KMS-11 (cell line): ENCODE data around the gene TWSG1.

Experiments used
- H2AFZ ChIP-seq: fragments of 200-600 bp; sonication (generic); 2 replicates; pipeline ENCODE4 v1.6.1; 2016; ENCODE audit warnings: antibody characterized with exemption, mixed run types, low read depth
- H3K27ac ChIP-seq: fragments of 200-600 bp; sonication (generic); 2 replicates; pipeline ENCODE4 v1.6.1; 2016; ENCODE audit warnings: mild to moderate bottlenecking, mixed run types
- H3K27me3 ChIP-seq: fragments of 200-600 bp; sonication (generic); 2 replicates; pipeline ENCODE4 v1.6.1; 2017; ENCODE audit warnings: mild to moderate bottlenecking, low read depth, mixed run types, moderate library complexity; ENCODE audit not compliant: insufficient read depth
- H3K36me3 ChIP-seq: fragments of 200-600 bp; sonication (generic); 2 replicates; pipeline ENCODE4 v1.6.1; 2017; ENCODE audit warnings: mild to moderate bottlenecking, mixed run types; ENCODE audit not compliant: insufficient read depth
- H3K4me1 ChIP-seq: fragments of 200-600 bp; sonication (generic); 2 replicates; pipeline ENCODE4 v1.6.1; 2016; ENCODE audit warnings: mild to moderate bottlenecking, low read depth, mixed run types; ENCODE audit not compliant: poor library complexity, severe bottlenecking
- H3K4me2 ChIP-seq: fragments of 200-600 bp; sonication (generic); 2 replicates; pipeline ENCODE4 v1.7.0; 2016; ENCODE audit warnings: mild to moderate bottlenecking, mixed run types
- H3K4me3 ChIP-seq: fragments of 200-600 bp; sonication (generic); IDR thresholded peaks from 2 replicates; pipeline ENCODE4 v1.6.1; 2017; ENCODE audit warnings: low read depth, low read length, mixed read lengths; ENCODE audit not compliant: insufficient read depth
- H3K79me2 ChIP-seq: fragments of 200-600 bp; sonication (generic); 2 replicates; pipeline ENCODE4 v1.6.1; 2016; ENCODE audit warnings: low read depth, mixed run types; ENCODE audit not compliant: insufficient read depth
- H3K9ac ChIP-seq: fragments of 200-600 bp; sonication (generic); 2 replicates; pipeline ENCODE4 v1.6.1; 2016; ENCODE audit warnings: mild to moderate bottlenecking, mixed run types
- H4K20me1 ChIP-seq: fragments of 200-600 bp; sonication (generic); 2 replicates; pipeline ENCODE4 v1.6.1; 2016; ENCODE audit warnings: mild to moderate bottlenecking, mixed run types; ENCODE audit not compliant: insufficient read depth
- TF ChIP-seq, protein P1 (sequence below): fragments of 200-600 bp; sonication (generic); conservative IDR thresholded peaks from 2 replicates; pipeline ENCODE4 v1.6.1; 2017; ENCODE audit warnings: low read depth, mild to moderate bottlenecking, antibody characterized with exemption, low read length, moderate library complexity, mixed read lengths

Gene TWSG1

DNA sequence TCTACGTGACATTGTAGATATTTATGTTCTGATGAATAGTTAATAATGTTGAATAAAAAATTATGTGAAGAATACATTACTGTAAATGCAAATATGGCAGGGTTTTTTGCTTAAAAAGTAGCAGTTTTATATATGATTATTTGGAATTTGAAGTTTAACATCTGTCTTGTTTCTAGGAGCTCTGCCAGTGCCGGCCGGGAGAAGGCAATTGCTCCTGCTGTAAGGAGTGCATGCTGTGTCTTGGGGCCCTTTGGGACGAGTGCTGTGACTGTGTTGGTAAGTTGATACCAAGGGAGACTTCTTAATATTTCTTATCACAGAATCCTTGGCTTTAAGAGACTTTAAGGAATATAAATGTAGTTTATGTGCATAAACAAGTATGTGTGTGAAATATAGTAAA, 25.2 kb downstream of the TWSG1 start:
- no peak overlapping the region for H3K27ac ChIP-seq
- H2AFZ ChIP-seq, result no peak overlapping the region
- no peaks in the 10 kb centered on the region for H3K36me3 ChIP-seq
- H3K4me3 ChIP-seq, result no peak overlapping the region
- H3K27me3 ChIP-seq, result no peaks in the 10 kb centered on the region
- TF ChIP-seq, protein P1, sequence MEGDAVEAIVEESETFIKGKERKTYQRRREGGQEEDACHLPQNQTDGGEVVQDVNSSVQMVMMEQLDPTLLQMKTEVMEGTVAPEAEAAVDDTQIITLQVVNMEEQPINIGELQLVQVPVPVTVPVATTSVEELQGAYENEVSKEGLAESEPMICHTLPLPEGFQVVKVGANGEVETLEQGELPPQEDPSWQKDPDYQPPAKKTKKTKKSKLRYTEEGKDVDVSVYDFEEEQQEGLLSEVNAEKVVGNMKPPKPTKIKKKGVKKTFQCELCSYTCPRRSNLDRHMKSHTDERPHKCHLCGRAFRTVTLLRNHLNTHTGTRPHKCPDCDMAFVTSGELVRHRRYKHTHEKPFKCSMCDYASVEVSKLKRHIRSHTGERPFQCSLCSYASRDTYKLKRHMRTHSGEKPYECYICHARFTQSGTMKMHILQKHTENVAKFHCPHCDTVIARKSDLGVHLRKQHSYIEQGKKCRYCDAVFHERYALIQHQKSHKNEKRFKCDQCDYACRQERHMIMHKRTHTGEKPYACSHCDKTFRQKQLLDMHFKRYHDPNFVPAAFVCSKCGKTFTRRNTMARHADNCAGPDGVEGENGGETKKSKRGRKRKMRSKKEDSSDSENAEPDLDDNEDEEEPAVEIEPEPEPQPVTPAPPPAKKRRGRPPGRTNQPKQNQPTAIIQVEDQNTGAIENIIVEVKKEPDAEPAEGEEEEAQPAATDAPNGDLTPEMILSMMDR, result no peak
- no peaks in the 10 kb centered on the region for H4K20me1 ChIP-seq
- H3K9ac ChIP-seq, result no peak overlapping the region
- no peaks in the 10 kb centered on the region for H3K4me1 ChIP-seq
- no peaks in the 10 kb centered on the region for H3K79me2 ChIP-seq
- H3K4me2 ChIP-seq, result no peak overlapping the region

DNA sequence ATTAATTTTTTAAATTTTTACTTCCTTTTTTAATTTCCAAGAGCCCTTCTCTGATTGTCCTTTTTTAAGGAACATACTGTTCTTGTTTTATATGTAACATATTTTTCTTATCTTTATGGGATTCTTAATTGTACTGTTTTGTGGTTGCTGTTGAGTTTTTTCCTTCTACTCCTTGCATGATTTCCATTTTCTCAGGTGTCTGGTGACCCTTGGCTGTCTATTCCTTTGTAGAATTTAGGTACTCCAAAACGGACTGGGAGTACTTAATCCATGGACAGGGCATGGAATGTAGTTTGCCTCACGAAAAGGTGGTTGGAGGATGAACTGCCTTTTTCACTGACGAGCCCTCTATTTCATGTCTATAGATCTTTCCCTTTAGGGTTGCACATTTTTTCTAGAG, 26.6 kb downstream of the TWSG1 start:
- Histone ChIP-seq H3K79me2 (no peaks in the 10 kb centered on the region), H3K4me3 (no peak overlapping the region), H3K9ac (no peak overlapping the region), H4K20me1 (no peaks in the 10 kb centered on the region), H3K4me2 (no peak overlapping the region), H3K27me3 (no peaks in the 10 kb centered on the region), H3K4me1 (no peaks in the 10 kb centered on the region), H2AFZ (no peak overlapping the region), H3K27ac (no peak overlapping the region), H3K36me3 (no peaks in the 10 kb centered on the region)
- TF ChIP-seq, protein P1, result no peak

DNA sequence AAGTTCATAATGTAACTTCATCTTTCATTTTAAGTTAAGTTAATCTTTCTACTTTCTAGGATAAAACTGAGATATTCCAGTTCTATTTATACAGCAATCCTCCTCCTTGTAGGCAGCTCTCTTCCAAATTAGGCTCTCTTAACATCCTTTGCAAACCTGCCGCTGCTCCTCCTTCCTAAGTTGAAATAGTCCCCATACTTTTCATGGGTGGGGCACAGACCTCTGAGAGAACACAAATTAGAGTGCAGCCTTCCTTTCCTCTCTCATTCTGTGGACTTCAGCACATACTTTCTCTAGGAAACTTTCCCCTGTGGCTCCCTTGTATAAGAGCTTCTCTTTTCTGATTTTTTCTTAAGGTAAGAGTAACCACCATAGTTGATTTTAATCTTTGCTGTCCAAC, 28.3 kb downstream of the TWSG1 start:
- H3K27ac ChIP-seq, result no peak overlapping the region
- H3K36me3 ChIP-seq, result no peaks in the 10 kb centered on the region
- H4K20me1 ChIP-seq, result no peaks in the 10 kb centered on the region
- no peaks in the 10 kb centered on the region for H3K79me2 ChIP-seq
- no peak overlapping the region for H3K4me3 ChIP-seq
- H3K4me1 ChIP-seq, result no peaks in the 10 kb centered on the region
- H3K9ac ChIP-seq, result no peak overlapping the region
- TF ChIP-seq, protein P1, result no peak
- no peak overlapping the region for H3K4me2 ChIP-seq
- no peak overlapping the region for H2AFZ ChIP-seq
- no peaks in the 10 kb centered on the region for H3K27me3 ChIP-seq

DNA sequence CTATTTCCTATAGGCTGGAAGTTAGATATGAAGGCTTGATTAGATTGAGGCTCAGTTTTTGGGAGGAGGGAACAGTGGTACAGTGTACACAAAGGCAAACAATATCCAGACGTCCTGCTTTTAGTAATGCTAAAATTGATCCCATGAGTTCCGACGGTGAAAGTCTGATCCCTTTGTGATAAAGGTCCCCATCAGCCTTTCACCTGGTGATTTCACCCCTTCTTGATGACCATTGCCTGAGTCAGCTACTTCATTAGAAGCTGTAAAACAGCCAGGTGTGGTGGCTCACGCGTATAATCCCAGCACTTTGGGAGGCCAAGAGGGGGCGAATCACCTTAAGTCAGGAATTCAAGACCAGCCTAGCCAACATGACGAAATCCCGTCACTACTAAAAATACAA, 29.7 kb downstream of the TWSG1 start:
- H3K79me2 ChIP-seq, result no peaks in the 10 kb centered on the region
- no peak overlapping the region for H2AFZ ChIP-seq
- no peaks in the 10 kb centered on the region for H3K27me3 ChIP-seq
- H4K20me1 ChIP-seq, result no peaks in the 10 kb centered on the region
- no peaks in the 10 kb centered on the region for H3K36me3 ChIP-seq
- H3K4me2 ChIP-seq, result no peak overlapping the region
- H3K9ac ChIP-seq, result no peak overlapping the region
- no peaks in the 10 kb centered on the region for H3K4me1 ChIP-seq
- no peak overlapping the region for H3K4me3 ChIP-seq
- H3K27ac ChIP-seq, result no peak overlapping the region
- TF ChIP-seq, protein P1, result no peak

DNA sequence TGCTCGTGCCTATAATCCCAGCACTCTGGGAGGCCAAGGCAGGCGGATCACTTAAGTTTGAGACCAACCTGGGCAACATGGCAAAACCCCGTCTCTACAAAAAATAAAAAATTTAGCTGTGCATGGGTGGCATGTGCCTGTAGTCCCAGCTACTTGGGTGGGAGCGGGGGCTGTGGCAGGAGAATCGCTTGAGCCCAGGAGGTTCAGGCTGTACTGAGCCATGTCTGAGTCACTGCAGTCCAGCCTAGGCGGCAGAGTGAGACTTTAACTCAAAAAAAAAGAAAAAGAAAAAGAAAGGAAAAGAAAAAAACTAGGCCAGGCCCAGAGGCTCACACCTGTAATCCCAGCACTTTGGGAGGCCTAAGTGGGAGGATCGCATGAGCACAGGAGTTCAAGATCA, 30.8 kb downstream of the TWSG1 start:
- H4K20me1 ChIP-seq, result no peaks in the 10 kb centered on the region
- H3K27ac ChIP-seq, result no peak overlapping the region
- TF ChIP-seq, protein P1, result no peak
- no peak overlapping the region for H3K9ac ChIP-seq
- no peaks in the 10 kb centered on the region for H3K79me2 ChIP-seq
- no peak overlapping the region for H3K4me3 ChIP-seq
- no peak overlapping the region for H2AFZ ChIP-seq
- no peaks in the 10 kb centered on the region for H3K4me1 ChIP-seq
- no peak overlapping the region for H3K4me2 ChIP-seq
- no peaks in the 10 kb centered on the region for H3K27me3 ChIP-seq
- no peaks in the 10 kb centered on the region for H3K36me3 ChIP-seq
